Activated CD8-positive, alpha-beta memory T cell treated with anti-CD3 and anti-CD28 coated beads, Interleukin-2, amount 50 U/mL, for 4 hours (primary cell): ENCODE results near the gene OR2T1.
"Not testable (repeated sequence)": the region's sequence is repeated elsewhere in the genome, so short reads cannot be mapped to it uniquely, and the experiment has no call there.

Experiments used
- DNase-seq: peaks from one replicate; pipeline ENCODE4 v3.0.0-alpha.2; 2020

Gene OR2T1

GRCh38 chr1:248438668-248439067 lies 35.8 kb downstream of the OR2T1 start:
- DNase-seq = not testable (repeated sequence)

- not testable (repeated sequence) for DNase-seq
Observed at GRCh38 chr1:248439283-248439682, 36.4 kb downstream of the OR2T1 start.

GRCh38 chr1:248442500-248443277 lies 39.8 kb downstream of the OR2T1 start:
- not testable (repeated sequence) for DNase-seq

- not testable (repeated sequence) for DNase-seq
Observed at GRCh38 chr1:248444603-248445002, 41.8 kb downstream of the OR2T1 start.

GRCh38 chr1:248445399-248445798 lies 42.6 kb downstream of the OR2T1 start, which contains the start of gene OR2T2:
TSS of gene OR2T2 (plus strand) at chr1:248445637. CDS start at chr1:248452798, 7,161 bp downstream.
- not testable (repeated sequence) for DNase-seq

- not testable (repeated sequence) for DNase-seq
Observed at GRCh38 chr1:248448409-248449074, 45.7 kb downstream of the OR2T1 start.

- not testable (repeated sequence) for DNase-seq
Observed at GRCh38 chr1:248449821-248450465, 47.1 kb downstream of the OR2T1 start.

GRCh38 chr1:248450466-248451145 lies 47.8 kb downstream of the OR2T1 start:
- not testable (repeated sequence) for DNase-seq

GRCh38 chr1:248453619-248454018 lies 50.8 kb downstream of the OR2T1 start:
- not testable (repeated sequence) for DNase-seq

- DNase-seq = not testable (repeated sequence)
Observed at GRCh38 chr1:248455045-248455444, 52.2 kb downstream of the OR2T1 start.

GRCh38 chr1:248456635-248457034 lies 53.8 kb downstream of the OR2T1 start:
- DNase-seq = not testable (repeated sequence)
